Measurements from ENCODE around the gene ZBP1.

The ZBP1 gene

GRCh38 chr20:57618764-57619050, 1.5 kb downstream of the ZBP1 start:
- CTCF ChIA-PET: no interaction called here
- POLR2A ChIA-PET: no interaction called here
- TF ChIP-seq SUZ12 (IDR thresholded peaks at IDR 0.05) (no peak), NFRKB (IDR thresholded peaks at IDR 0.05) (no peak), ARNT (IDR thresholded peaks at IDR 0.05) (no peak), TARDBP (IDR thresholded peaks at IDR 0.05) (no peak), SP1 (IDR thresholded peaks at IDR 0.05) (no peak), HDGF (IDR thresholded peaks at IDR 0.05; ENCODE audit: borderline replicate concordance) (no peak), ELF4 (IDR thresholded peaks at IDR 0.05) (no peak), FOXK2 (IDR thresholded peaks at IDR 0.05) (no peak), FOXM1 (IDR thresholded peaks at IDR 0.05; ENCODE audit: borderline replicate concordance) (no peak)
- DNase-seq (ENCODE audit: extremely low spot score): no peak

- no peak for DNase-seq (ENCODE audit: extremely low spot score)
- CTCF ChIA-PET: interaction anchor here (1.2 kb wide), 1 partner anchor 16 kb away, joined by 4 read pairs; no protein-coding TSS in a partner anchor
- POLR2A ChIA-PET: no interaction called here
- TF ChIP-seq TARDBP (IDR thresholded peaks at IDR 0.05) (no peak), L3MBTL2 (conservative IDR thresholded peaks at IDR 0.05) (no peak), FOXA1 (IDR thresholded peaks at IDR 0.05) (no peak), SP1 (IDR thresholded peaks at IDR 0.05) (no peak), FOXM1 (IDR thresholded peaks at IDR 0.05; ENCODE audit: borderline replicate concordance) (no peak), ELF4 (IDR thresholded peaks at IDR 0.05) (no peak), NFRKB (IDR thresholded peaks at IDR 0.05) (no peak), BHLHE40 (IDR thresholded peaks at IDR 0.05; ENCODE audit: borderline replicate concordance) (no peak), CTBP1 (IDR thresholded peaks at IDR 0.05; ENCODE audit: borderline replicate concordance) (no peak), LEF1 (IDR thresholded peaks at IDR 0.05; ENCODE audit: borderline replicate concordance) (no peak), ZNF384 (IDR thresholded peaks at IDR 0.05) (no peak), HDGF (IDR thresholded peaks at IDR 0.05; ENCODE audit: borderline replicate concordance) (no peak), ARNT (IDR thresholded peaks at IDR 0.05) (no peak), FOXK2 (IDR thresholded peaks at IDR 0.05) (no peak), SUZ12 (IDR thresholded peaks at IDR 0.05) (no peak)
- TF ChIP-seq, protein P1, sequence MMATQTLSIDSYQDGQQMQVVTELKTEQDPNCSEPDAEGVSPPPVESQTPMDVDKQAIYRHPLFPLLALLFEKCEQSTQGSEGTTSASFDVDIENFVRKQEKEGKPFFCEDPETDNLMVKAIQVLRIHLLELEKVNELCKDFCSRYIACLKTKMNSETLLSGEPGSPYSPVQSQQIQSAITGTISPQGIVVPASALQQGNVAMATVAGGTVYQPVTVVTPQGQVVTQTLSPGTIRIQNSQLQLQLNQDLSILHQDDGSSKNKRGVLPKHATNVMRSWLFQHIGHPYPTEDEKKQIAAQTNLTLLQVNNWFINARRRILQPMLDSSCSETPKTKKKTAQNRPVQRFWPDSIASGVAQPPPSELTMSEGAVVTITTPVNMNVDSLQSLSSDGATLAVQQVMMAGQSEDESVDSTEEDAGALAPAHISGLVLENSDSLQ (IDR thresholded peaks at IDR 0.05): no peak
Observed at GRCh38 chr20:57618091-57618763, 2.0 kb downstream of the ZBP1 start.

DNA sequence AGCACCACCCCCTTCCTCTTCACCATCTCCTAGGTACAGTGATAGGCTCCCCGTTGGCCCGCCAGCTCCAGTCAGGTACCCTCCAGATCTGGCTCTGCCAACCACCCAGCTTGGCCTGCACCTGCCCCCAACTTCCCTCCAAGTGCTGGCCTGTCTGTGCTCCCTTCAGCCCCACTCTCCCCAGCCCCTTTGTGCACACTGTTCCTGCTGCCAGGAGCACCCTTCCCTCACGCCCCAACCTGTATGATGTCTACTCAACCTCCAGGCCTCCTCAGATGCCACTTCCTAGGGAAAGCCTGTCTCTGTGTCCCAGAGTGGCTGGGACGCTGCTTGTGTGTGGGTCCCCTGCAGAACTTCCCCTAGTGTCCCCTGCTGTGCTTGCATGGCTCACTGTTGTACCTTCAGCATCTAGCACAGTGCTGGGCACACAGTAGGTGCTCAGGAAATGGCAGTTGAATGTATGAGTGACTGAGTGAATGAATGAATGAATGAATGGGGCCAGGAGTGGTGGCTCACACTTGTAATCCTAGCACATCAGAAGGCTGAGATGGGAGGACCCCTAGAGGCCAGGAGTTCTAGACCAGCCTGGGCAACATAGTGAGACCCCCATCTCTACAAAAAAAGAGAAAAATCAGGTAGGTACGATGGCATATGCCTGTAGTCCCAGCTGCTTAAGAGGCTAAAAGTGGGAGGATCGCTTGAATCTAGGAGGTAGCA, 3.0 kb downstream of the ZBP1 start:
- CTCF ChIA-PET: interaction anchor here (0.6 to 1.2 kb wide), 2 partner anchors 15 to 617 kb away, joined by 4 to 6 read pairs; no protein-coding TSS in a partner anchor
- DNase-seq (ENCODE audit: extremely low spot score): no peak
- POLR2A ChIA-PET: no interaction called here
- TF ChIP-seq, protein P1 (IDR thresholded peaks at IDR 0.05): no peak
- TF ChIP-seq L3MBTL2 (conservative IDR thresholded peaks at IDR 0.05) (no peak), NFRKB (IDR thresholded peaks at IDR 0.05) (no peak), FOXK2 (IDR thresholded peaks at IDR 0.05) (no peak), SP1 (IDR thresholded peaks at IDR 0.05) (no peak), SUZ12 (IDR thresholded peaks at IDR 0.05) (no peak)

GRCh38 chr20:57616143-57616951, 3.9 kb downstream of the ZBP1 start:
- POLR2A ChIA-PET: no interaction called here
- CTCF ChIA-PET: interaction anchor here (0.6 kb wide), 1 partner anchor 618 kb away, joined by 6 read pairs; no protein-coding TSS in a partner anchor
- DNase-seq (ENCODE audit: extremely low spot score): no peak
- TF ChIP-seq FOXM1 (IDR thresholded peaks at IDR 0.05; ENCODE audit: borderline replicate concordance) (no peak), SUZ12 (IDR thresholded peaks at IDR 0.05) (no peak), FOXA1 (IDR thresholded peaks at IDR 0.05) (no peak), ARNT (IDR thresholded peaks at IDR 0.05) (no peak), SP1 (IDR thresholded peaks at IDR 0.05) (no peak), CTBP1 (IDR thresholded peaks at IDR 0.05; ENCODE audit: borderline replicate concordance) (no peak), FOXK2 (IDR thresholded peaks at IDR 0.05) (no peak), TARDBP (IDR thresholded peaks at IDR 0.05) (no peak), NFRKB (IDR thresholded peaks at IDR 0.05) (no peak), ELF4 (IDR thresholded peaks at IDR 0.05) (no peak), ZNF384 (IDR thresholded peaks at IDR 0.05) (no peak), LEF1 (IDR thresholded peaks at IDR 0.05; ENCODE audit: borderline replicate concordance) (no peak), L3MBTL2 (conservative IDR thresholded peaks at IDR 0.05) (no peak), HDGF (IDR thresholded peaks at IDR 0.05; ENCODE audit: borderline replicate concordance) (no peak), BHLHE40 (IDR thresholded peaks at IDR 0.05; ENCODE audit: borderline replicate concordance) (no peak)
- TF ChIP-seq, protein P1 (IDR thresholded peaks at IDR 0.05): no peak

GRCh38 chr20:57615445-57615811, 4.8 kb downstream of the ZBP1 start:
- DNase-seq (ENCODE audit: extremely low spot score): no peak
- CTCF ChIA-PET: no interaction called here
- TF ChIP-seq SP1 (IDR thresholded peaks at IDR 0.05) (no peak), FOXK2 (IDR thresholded peaks at IDR 0.05) (no peak), ZNF384 (IDR thresholded peaks at IDR 0.05) (no peak), BHLHE40 (IDR thresholded peaks at IDR 0.05; ENCODE audit: borderline replicate concordance) (no peak), FOXM1 (IDR thresholded peaks at IDR 0.05; ENCODE audit: borderline replicate concordance) (no peak), L3MBTL2 (conservative IDR thresholded peaks at IDR 0.05) (no peak), TARDBP (IDR thresholded peaks at IDR 0.05) (no peak)
- TF ChIP-seq, protein P1 (IDR thresholded peaks at IDR 0.05): no peak
- POLR2A ChIA-PET: no interaction called here

Measured in HEK293T (cell line).